ENCODE measurements around the gene RPL18. TPM values are rescaled to one million over a fixed set of nuclear protein-coding genes. Genes with fewer than 3 reads are reported as not detected.

Gene RPL18
- total and polyA plus RNA-seq, 4 donors, result 276 to 830 (median 586) TPM

GRCh38 chr19:48656840-48657474 is 38.0 kb upstream of the RPL18 start (continued):
- no peak for TF ChIP-seq ATF3 (IDR thresholded peaks at IDR 0.05)
- TF ChIP-seq FOXA1 (IDR thresholded peaks at IDR 0.05), result no peak
- no peak for TF ChIP-seq GABPA (IDR thresholded peaks at IDR 0.05 in 1 of 2, conservative IDR thresholded peaks at IDR 0.05 in 1 of 2)
- TF ChIP-seq MAX (IDR thresholded peaks at IDR 0.05), result no peak
- TF ChIP-seq ZBTB33 (IDR thresholded peaks at IDR 0.05), result no peak
- TF ChIP-seq FOXA2 (IDR thresholded peaks at IDR 0.05), result no peak
- TF ChIP-seq EGR1 (IDR thresholded peaks at IDR 0.05; ENCODE audit: low read depth in 2 of 2), result no peak
- no peak for TF ChIP-seq HNF4A (conservative IDR thresholded peaks at IDR 0.05)
- TF ChIP-seq RXRA (IDR thresholded peaks at IDR 0.05), result no peak
- no peak for TF ChIP-seq HNF4G (IDR thresholded peaks at IDR 0.05)

GRCh38 chr19:48654299-48655059 is 35.5 kb upstream of the RPL18 start:
- no peak for TF ChIP-seq HNF4A (conservative IDR thresholded peaks at IDR 0.05)
- no peak for TF ChIP-seq HNF4G (IDR thresholded peaks at IDR 0.05)
- TF ChIP-seq REST (IDR thresholded peaks at IDR 0.05), result no peak
- TF ChIP-seq RAD21 (IDR thresholded peaks at IDR 0.05), result no peak
- TF ChIP-seq YY1 (IDR thresholded peaks at IDR 0.05), result no peak
- no peak for TF ChIP-seq FOXA2 (IDR thresholded peaks at IDR 0.05)
- no peak for TF ChIP-seq EGR1 (IDR thresholded peaks at IDR 0.05; ENCODE audit: low read depth in 2 of 2)
- no peak for TF ChIP-seq RXRA (IDR thresholded peaks at IDR 0.05)
- no peak for TF ChIP-seq TAF1 (conservative IDR thresholded peaks at IDR 0.05)
- no peak for TF ChIP-seq CTCF (IDR thresholded peaks at IDR 0.05; ENCODE audit: low read depth, low read length, missing input control)
- TF ChIP-seq ATF3 (IDR thresholded peaks at IDR 0.05), result no peak
- TF ChIP-seq FOXA1 (IDR thresholded peaks at IDR 0.05), result no peak
- no peak for TF ChIP-seq SP1 (IDR thresholded peaks at IDR 0.05)
- TF ChIP-seq ZBTB33 (IDR thresholded peaks at IDR 0.05), result no peak
- no peak for TF ChIP-seq GABPA (IDR thresholded peaks at IDR 0.05 in 1 of 2, conservative IDR thresholded peaks at IDR 0.05 in 1 of 2)
- no peak for TF ChIP-seq MAX (IDR thresholded peaks at IDR 0.05)
- no peak overlapping the region for H3K4me3 ChIP-seq (ENCODE audit: low read depth in 1 of 3, low read length in 3 of 3)
- H3K36me3 ChIP-seq (ENCODE audit: control insufficient read depth in 4 of 4, insufficient read depth in 3 of 4, low read depth in 1 of 4, low read length in 3 of 4), result no peaks in the 10 kb centered on the region
- H3K27me3 ChIP-seq (ENCODE audit: control insufficient read depth in 4 of 4, insufficient read depth in 4 of 4, low read length in 3 of 4), result no peaks in the 10 kb centered on the region
- H3K4me1 ChIP-seq (ENCODE audit: control insufficient read depth in 4 of 4, insufficient read depth in 4 of 4, low read length in 3 of 4), result no peaks in the 10 kb centered on the region
- H3K9ac ChIP-seq (ENCODE audit: low read depth in 1 of 2, low read length in 2 of 2), result no peak overlapping the region
- DNase-seq (ENCODE audit: low spot score), result no peak
- no peaks in the 10 kb centered on the region for H3K9me3 ChIP-seq (ENCODE audit: control insufficient read depth in 4 of 4, low read length in 3 of 4)
- H3K27ac ChIP-seq (ENCODE audit: low read depth in 1 of 2, low read length in 2 of 2), result no peak overlapping the region
- WGBS, result 62% methylated on average over 11 of the region's 11 CpGs
